Limb (tissue), 2 donors: ENCODE data around the gene KCNAB1.

Experiments
- DNase-seq, 2 donors: peaks; one replicate each; pipeline ENCODE4 v3.0.0-alpha.2; 2016; ENCODE audit errors: extremely low spot score in 2 of 2

KCNAB1 gene

DNA sequence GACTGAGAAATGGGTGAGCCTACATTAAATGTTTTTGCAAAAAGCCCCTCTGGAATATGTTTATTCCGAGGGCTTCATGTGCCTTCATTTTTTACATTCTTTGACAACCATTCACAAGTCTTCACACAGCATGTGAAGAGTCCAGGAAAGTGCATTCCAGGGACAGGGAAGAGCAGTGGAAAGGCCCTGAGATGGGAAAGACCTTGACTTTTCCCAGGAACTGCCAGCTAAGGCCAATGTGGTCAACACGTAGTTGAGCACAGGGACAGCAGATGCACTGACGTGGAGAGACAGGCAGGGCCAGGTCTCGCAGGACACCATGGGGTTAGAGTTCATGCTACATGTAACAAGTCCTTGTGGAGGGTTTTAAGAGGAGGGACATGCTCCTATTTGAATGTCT is 412.8 kb downstream of the KCNAB1 start:
- no peak for DNase-seq

- DNase-seq: peak; percentile 57 to 89
Observed at GRCh38 chr3:156535162-156535627, 414.8 kb downstream of the KCNAB1 start.

DNA sequence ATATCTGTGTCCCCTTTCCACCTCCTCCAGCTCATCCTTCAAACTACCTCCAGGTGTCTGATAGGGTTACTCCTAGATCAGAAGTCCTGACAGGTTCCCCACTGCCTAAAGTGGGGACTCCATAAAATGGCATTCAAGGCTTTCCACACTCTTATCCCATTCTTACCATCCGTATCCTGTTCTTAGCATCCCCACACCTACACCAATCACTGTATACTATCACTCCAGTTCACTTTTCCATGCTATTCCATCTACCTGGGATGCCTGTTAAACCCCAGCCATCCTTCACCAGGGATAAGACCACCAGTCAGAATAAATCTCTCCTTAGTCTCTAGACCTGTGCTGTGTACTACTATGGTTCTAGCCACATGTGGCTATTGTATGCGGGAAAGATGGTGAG is 415.4 kb downstream of the KCNAB1 start:
- no peak for DNase-seq

- DNase-seq: no peak
Observed at GRCh38 chr3:156536524-156537316, 416.3 kb downstream of the KCNAB1 start.

DNA sequence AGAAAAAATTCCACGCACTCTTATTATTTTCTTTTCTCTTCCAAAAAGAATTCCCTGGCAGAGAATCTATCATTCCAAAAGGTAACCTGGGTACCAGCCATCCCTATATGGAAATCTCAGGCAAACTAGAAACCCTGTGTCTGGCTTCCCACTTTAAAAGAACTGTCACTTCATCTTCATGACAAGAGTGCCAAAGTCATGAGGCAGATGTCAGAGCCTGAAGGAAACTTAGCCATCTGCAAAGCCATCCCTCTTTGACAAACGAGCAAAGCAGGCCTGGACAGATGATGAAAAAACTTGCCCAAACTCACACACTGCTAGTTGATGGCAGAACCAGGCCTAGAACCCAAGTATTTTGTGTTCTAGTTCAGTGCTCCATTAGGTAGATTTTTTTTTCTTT is 418.7 kb downstream of the KCNAB1 start:
- no peak for DNase-seq

DNA sequence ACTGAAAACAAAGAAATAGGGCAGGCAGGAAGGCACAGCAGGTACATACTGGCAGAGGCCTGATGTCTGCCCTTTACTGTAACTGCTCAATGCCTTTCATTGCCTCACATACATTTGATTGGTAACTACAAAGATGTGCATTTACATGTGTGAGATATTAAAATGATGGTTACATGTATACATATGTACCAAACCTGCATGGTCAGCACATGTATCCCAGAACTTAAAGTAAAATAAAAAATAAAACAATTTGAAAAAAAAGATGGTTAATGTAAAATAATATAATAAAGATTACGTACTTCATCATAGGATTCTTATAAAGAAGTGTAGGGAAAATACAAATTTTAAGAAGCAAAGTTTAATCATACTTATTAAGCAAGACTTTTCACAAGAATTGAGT is 419.4 kb downstream of the KCNAB1 start:
- no peak for DNase-seq

DNA sequence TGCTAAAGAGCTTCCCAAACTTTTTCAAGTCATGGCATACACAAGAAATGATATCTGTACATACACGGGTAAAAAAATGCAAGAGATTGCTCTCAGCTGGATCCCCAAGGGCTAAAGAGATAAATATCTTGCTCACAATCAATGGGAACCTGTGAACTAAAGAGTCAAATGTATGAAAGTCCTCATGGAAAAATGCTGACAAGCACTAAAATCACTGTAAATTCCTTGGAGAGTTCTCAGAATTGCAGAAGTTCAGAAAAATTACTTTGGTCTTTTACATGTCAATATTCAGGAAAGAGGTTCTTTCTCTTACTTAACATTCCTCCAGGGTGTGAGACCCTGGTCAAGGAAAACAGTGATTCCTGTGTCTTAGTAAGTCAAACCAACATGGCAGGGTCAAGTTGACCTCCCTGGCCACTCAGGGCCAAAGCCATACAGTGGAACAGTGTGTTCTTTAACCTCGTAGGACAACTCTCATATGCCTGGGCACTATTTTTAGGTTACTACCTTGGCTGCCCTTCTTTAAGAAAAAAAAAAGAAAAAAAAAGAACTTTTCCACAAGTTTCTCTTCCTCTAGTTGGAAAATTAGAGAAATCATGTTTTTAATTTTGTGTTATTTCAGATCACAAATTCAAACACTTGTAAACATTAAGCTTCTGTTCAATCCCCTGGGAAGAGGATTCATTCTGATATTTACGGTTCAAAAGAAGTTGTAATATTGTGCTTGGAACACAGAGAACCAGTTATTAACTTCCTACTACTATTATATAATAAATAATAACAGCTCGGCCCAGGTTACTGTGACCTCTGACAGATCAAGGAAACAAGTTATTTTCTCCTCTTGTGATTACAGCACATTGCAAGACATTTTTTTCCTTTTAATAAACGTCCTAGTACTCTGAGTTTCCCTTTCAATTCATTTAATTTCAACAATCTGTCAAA is 422.0 kb downstream of the KCNAB1 start:
- no peak for DNase-seq

GRCh38 chr3:156543043-156543555 is 422.7 kb downstream of the KCNAB1 start:
- DNase-seq: no peak

- no peak for DNase-seq
Observed at GRCh38 chr3:156547637-156548036, 427.3 kb downstream of the KCNAB1 start.

DNA sequence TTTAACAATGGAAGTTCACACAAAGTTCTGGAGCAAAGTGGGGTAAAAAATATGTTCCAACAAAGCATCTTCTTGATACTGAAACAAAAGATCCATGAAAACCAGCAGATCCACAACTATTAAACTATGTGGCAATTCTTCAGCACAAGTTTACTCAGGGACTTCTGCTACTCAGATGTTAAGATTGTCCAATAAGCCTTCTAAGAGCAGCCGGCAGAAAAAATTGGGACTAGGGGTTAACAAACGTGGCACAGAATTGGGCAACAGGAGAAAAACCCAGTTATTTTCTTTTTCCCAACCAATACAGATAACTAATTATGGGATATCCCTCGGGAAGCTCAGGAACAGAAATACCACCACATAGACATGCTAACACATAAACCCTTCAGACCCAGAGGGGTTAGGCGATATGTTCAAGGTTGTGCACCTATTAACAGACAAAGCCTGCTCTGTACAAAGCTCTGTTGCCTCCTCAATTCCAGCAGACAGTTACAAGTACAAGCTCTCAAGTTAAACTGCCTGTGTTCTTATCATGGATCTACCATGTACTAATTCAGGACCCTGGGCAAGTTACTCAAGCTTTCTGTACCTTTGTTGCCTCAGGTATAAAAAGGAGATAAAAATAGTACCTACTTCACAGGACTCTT is 427.8 kb downstream of the KCNAB1 start:
- DNase-seq: no peak

GRCh38 chr3:156548902-156549301 is 428.5 kb downstream of the KCNAB1 start:
- peak in 1 of 2 donors; percentile 30 for DNase-seq

DNA sequence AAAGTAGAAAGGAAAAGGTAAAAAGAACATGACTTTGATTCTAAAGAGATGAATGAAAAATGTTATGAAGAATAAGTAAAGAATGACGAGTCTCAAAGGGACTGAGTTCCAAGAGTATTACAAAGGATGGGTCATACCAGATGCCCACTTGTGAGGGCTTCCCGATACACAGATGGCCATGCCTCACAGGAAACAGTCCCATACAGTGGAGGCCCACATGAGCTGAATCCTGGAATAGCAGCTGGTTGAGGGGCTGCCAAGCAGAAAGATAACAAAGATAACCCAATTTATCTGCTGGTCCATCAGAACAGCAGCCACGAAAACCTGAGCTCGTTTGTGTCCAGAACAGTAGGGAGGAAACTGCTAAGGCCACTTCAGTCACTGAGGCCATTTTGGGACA is 430.9 kb downstream of the KCNAB1 start:
- DNase-seq: no peak

DNA sequence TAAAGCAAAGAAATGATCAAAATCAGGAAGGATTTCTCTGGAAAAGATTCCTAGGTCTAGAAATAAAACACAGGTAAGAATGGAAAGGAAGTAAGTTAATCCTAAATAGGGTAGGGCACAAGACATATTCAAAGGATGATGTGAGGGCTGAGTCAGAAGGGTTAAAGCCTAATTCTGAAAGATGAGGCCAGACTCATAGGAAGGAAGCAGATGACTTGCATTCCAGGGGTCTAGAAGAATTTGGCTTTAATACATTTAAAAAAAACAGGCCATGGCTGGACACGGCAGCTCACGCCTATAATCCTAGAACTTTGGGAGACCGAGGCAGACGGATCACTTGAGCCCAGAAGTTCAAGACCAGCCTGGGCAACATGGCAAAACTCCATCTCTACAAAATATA is 431.4 kb downstream of the KCNAB1 start:
- DNase-seq: no peak

DNA sequence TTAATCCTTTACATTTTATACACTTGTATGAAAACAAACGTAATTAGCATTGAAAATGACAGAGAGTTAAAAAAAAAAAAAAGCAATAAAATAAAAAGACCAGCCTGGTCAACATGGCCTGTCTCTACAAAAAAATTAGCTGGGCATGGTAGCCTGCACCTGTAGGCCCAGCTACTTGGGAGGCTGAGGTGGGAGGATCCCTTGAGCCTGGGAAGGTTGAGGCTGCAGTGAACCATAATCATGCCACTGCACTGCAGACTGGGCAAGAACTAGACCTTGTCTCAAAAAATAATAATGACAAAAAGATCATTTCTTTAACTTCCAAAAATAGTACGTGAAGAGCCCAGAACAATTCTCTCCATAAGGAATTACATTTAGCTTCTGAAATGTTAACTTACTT is 432.6 kb downstream of the KCNAB1 start:
- DNase-seq: no peak

DNA sequence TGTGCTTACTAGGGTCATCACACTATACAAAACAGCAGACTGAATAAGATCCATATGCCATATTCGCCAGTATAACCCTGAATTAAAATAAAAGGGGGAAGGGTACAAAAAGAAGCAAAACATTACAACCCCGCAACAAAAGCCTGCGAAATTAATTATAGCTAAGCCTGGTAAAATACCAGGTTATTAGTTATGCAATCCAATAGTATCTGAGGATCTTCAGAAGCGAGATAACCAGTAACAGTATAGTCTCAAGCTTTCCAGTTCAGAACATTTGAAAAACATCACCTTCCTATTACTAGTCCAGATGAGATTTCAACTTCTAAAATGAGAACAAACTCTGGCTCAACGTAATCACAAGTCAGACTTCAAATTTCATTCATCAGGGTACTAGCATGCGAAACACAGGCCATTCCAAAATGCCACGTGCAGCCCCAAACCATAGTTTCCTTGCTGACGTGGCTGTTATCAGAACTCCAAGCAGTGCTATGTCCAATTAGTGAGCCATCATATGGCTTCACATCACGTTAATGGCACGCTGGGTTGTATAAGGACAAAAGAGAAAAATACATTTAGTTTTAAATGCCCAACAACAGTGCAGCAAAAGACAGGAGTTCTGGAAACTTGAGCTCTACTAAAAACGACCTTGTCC is 433.5 kb downstream of the KCNAB1 start:
- no peak for DNase-seq

- DNase-seq: no peak
Observed at GRCh38 chr3:156554515-156554841, 434.1 kb downstream of the KCNAB1 start.

GRCh38 chr3:156554842-156555687 is 434.7 kb downstream of the KCNAB1 start, which contains the start of gene SSR3:
Gene SSR3, minus strand, starts transcription at chr3:156555117. Its CDS starts 28 bp downstream, at chr3:156555089.
- DNase-seq: peak; percentile 99

DNA sequence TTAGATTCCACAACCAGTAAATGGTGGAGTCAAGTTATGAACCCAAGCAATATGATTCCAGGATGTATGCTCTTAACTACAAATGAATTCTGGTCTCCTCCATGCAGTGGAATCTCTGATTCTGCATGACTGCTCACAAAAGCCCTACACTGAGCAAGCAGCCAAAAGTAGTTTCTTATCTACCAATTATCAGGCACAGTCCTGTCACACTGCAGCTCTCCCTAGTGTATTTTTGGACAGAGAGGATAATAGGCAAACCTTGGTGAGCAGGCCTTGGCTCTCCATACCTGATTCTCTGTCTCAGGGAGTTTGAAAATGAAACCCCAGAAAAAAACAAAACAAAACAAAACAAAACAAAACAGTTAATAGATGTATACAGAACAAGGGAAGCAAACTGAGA is 438.0 kb downstream of the KCNAB1 start:
- DNase-seq: no peak

- no peak for DNase-seq
Observed at GRCh38 chr3:156559321-156559720, 438.9 kb downstream of the KCNAB1 start.

GRCh38 chr3:156561533-156561932 is 441.2 kb downstream of the KCNAB1 start:
- no peak for DNase-seq
